Neuronal stem cell (in vitro differentiated cells): ENCODE data around the gene GRIN2A.

Source experiments
- DNase-seq: peaks from one replicate; pipeline ENCODE4 v3.0.0-alpha.2; 2013; ENCODE audit warnings: low spot score
- H2AFZ ChIP-seq: one replicate; pipeline ENCODE4 v1.6.1; 2013; ENCODE audit warnings: mild to moderate bottlenecking, low read length, inconsistent platforms
- H2AK5ac ChIP-seq: 2 replicates; pipeline ENCODE4 v1.6.1; 2013; ENCODE audit warnings: low read depth, mild to moderate bottlenecking, inconsistent platforms, low read length, moderate library complexity, mixed read lengths
- H2BK120ac ChIP-seq: 2 replicates; pipeline ENCODE4 v1.6.1; 2013; ENCODE audit warnings: low read depth, mild to moderate bottlenecking, inconsistent platforms, low read length, moderate library complexity, mixed read lengths
- H2BK12ac ChIP-seq: one replicate; pipeline ENCODE4 v1.6.1; 2013; ENCODE audit warnings: low read length, inconsistent platforms
- H2BK15ac ChIP-seq: 2 replicates; pipeline ENCODE4 v1.6.1; 2013; ENCODE audit warnings: mild to moderate bottlenecking, low read length, inconsistent platforms, mixed read lengths
- H2BK5ac ChIP-seq: one replicate; pipeline ENCODE4 v1.6.1; 2013; ENCODE audit warnings: inconsistent platforms, mild to moderate bottlenecking, low read length, moderate library complexity
- H3K14ac ChIP-seq: one replicate; pipeline ENCODE4 v1.6.1; 2013; ENCODE audit warnings: low read length, inconsistent platforms
- H3K18ac ChIP-seq: 2 replicates; pipeline ENCODE4 v1.6.1; 2013; ENCODE audit warnings: low read length, inconsistent platforms
- H3K23ac ChIP-seq: 2 replicates; pipeline ENCODE4 v1.6.1; 2013; ENCODE audit warnings: low read depth, mild to moderate bottlenecking, mixed read lengths, low read length, inconsistent platforms; ENCODE audit not compliant: poor library complexity
- H3K27ac ChIP-seq: replicated peaks from 3 replicates; pipeline ENCODE4 v1.5.1; 2013; ENCODE audit warnings: low read length, inconsistent platforms
- H3K27me3 ChIP-seq, 3 experiments: 2 replicates each; pipeline ENCODE4 v1.6.1; 2013; ENCODE audit warnings: low read length in 3 of 3, mild to moderate bottlenecking in 2 of 3, inconsistent platforms in 1 of 3, low read depth in 1 of 3, mixed read lengths in 1 of 3, moderate library complexity in 1 of 3; ENCODE audit not compliant: control insufficient read depth in 3 of 3, insufficient read depth in 3 of 3
- H3K36me3 ChIP-seq, 2 donors: replicated peaks in 1 of 2; 2 replicates each; pipeline ENCODE4 v1.6.1; 2013; ENCODE audit warnings: low read length in 2 of 2; ENCODE audit not compliant: control insufficient read depth in 2 of 2, insufficient read depth in 2 of 2
- H3K4ac ChIP-seq: 2 replicates; pipeline ENCODE4 v1.6.1; 2013; ENCODE audit warnings: inconsistent platforms, mild to moderate bottlenecking, low read length, moderate library complexity
- H3K4me1 ChIP-seq, 2 donors: 1 replicate in 1 of 2; 2 replicates in 1 of 2; pipeline ENCODE4 v1.6.1; 2013; ENCODE audit warnings: low read length in 2 of 2, low read depth in 1 of 2; ENCODE audit not compliant: control insufficient read depth in 2 of 2, insufficient read depth in 1 of 2
- H3K4me2 ChIP-seq: one replicate; pipeline ENCODE4 v1.6.1; 2013; ENCODE audit warnings: mild to moderate bottlenecking, low read length, inconsistent platforms; ENCODE audit not compliant: insufficient read depth, poor library complexity, severe bottlenecking
- H3K4me3 ChIP-seq, 2 donors: 2 replicates each; pipeline ENCODE4 v1.5.1; 2013; ENCODE audit warnings: low read length in 2 of 2, mild to moderate bottlenecking in 2 of 2, inconsistent platforms in 1 of 2, moderate library complexity in 1 of 2
- H3K79me1 ChIP-seq: one replicate; pipeline ENCODE4 v1.6.1; 2013; ENCODE audit warnings: low read depth, mild to moderate bottlenecking, inconsistent platforms, low read length, moderate library complexity
- H3K9ac ChIP-seq: one replicate; pipeline ENCODE4 v1.6.1; 2013; ENCODE audit warnings: mild to moderate bottlenecking, low read depth, low read length, inconsistent platforms; ENCODE audit not compliant: poor library complexity
- H3K9me3 ChIP-seq, 2 donors: replicated peaks in 1 of 2; 2 replicates each; pipeline versions ENCODE3 to v1.6.1; 2013; ENCODE audit warnings: low read length in 2 of 2, mild to moderate bottlenecking in 2 of 2, inconsistent platforms in 1 of 2, low read depth in 1 of 2, mixed read lengths in 1 of 2, moderate library complexity in 1 of 2; ENCODE audit not compliant: control insufficient read depth in 2 of 2, insufficient read depth in 1 of 2
- H4K8ac ChIP-seq: one replicate; pipeline ENCODE4 v1.6.1; 2013; ENCODE audit warnings: low read depth, mild to moderate bottlenecking, inconsistent platforms, low read length, moderate library complexity
- H4K91ac ChIP-seq: one replicate; pipeline ENCODE4 v1.6.1; 2013; ENCODE audit warnings: low read length, low read depth, mild to moderate bottlenecking, inconsistent platforms; ENCODE audit not compliant: poor library complexity
- WGBS, 2 donors: extraction: QIAGEN DNeasy Blood & Tissue Kit; methylation state at CpG; one replicate each; pipeline ENCODE4 v1.1.7; 2013; ENCODE audit warnings: missing lambda C conversion rate in 2 of 2, mixed read lengths in 1 of 2; ENCODE audit not compliant: insufficient read length in 2 of 2, insufficient replicate concordance in 1 of 2; ENCODE audit errors: extremely low coverage in 2 of 2; 5-methylcytosine and 5-hydroxymethylcytosine counted together

The GRIN2A gene

DNA sequence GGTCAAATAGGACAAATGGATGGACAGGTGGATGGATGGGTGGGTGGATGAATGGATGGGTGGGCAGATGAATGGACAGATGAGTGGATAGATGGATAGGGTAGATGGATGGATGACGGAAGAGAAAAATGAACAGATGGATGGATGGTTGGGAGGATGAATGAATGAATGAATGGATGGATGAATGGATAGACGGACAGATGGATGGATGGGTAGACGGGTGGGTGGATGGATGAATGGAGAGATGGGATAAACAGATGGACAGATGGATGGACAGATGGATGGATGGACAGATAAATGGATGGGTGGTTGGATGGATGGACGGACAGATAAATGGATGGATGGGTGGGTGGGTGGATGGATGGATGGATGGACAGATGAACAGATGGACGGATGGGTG, 232.8 kb downstream of the GRIN2A start:
- Histone ChIP-seq H2AK5ac (no peak overlapping the region), H2BK5ac (no peak overlapping the region), H3K79me1 (no peaks in the 10 kb centered on the region), H3K27me3 (no peaks in the 10 kb centered on the region), H3K4me1 (peaks cover 0 to 2% of the 10 kb centered on the region in 2 donors), H3K18ac (no peak overlapping the region), H2BK15ac (no peak overlapping the region), H3K9ac (no peak overlapping the region), H3K14ac (no peak overlapping the region), H2BK12ac (no peak overlapping the region), H2BK120ac (no peak overlapping the region), H3K9me3 (no peaks in the 10 kb centered on the region), H3K36me3 (no peaks in the 10 kb centered on the region), H3K23ac (no peak overlapping the region), H3K4me3 (no peak overlapping the region), H4K91ac (no peak overlapping the region), H2AFZ (no peak overlapping the region), H3K27ac (no peak overlapping the region), H4K8ac (no peak overlapping the region), H3K4ac (no peak overlapping the region), H3K4me2 (no peak overlapping the region)
- 100% methylated on average over 2 of the region's 5 CpGs; no CpG with 5 or more reads in 1 of the 2 donors for WGBS, 2 donors
- DNase-seq = no peak

DNA sequence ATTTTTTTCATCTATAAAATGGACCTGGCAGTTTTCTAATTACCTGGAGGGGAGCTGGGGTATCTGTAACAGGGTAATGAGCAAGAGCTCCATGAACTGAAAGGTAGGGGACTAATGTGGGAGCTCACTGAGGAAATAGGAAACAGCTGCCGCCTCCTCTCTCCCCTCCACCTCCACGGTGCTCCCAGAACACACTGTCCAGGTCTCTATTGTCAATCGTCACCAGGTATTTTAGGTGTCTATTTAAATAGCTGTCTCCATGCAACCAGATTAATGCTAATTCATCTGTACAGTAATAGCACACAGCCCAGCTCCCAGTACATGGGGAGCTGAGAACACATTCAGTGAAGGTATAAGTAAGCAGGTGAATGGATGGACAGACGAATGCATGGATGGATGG, 233.3 kb downstream of the GRIN2A start:
- Histone ChIP-seq H3K27me3 (no peaks in the 10 kb centered on the region), H3K9me3 (no peaks in the 10 kb centered on the region), H3K4me3 (no peak overlapping the region), H2AK5ac (no peak overlapping the region), H3K14ac (no peak overlapping the region), H2BK5ac (no peak overlapping the region), H3K9ac (no peak overlapping the region), H2BK12ac (no peak overlapping the region), H4K8ac (no peak overlapping the region), H3K4ac (no peak overlapping the region), H2BK120ac (no peak overlapping the region), H3K4me2 (no peak overlapping the region), H3K27ac (no peak overlapping the region), H3K23ac (no peak overlapping the region), H3K18ac (no peak overlapping the region), H3K79me1 (no peaks in the 10 kb centered on the region), H2AFZ (no peak overlapping the region), H2BK15ac (no peak overlapping the region), H3K36me3 (no peaks in the 10 kb centered on the region), H3K4me1 (peaks cover 0 to 2% of the 10 kb centered on the region in 2 donors), H4K91ac (no peak overlapping the region)
- WGBS, 2 donors = no CpG with 5 or more reads among the region's 4 CpGs
- no peak for DNase-seq

DNA sequence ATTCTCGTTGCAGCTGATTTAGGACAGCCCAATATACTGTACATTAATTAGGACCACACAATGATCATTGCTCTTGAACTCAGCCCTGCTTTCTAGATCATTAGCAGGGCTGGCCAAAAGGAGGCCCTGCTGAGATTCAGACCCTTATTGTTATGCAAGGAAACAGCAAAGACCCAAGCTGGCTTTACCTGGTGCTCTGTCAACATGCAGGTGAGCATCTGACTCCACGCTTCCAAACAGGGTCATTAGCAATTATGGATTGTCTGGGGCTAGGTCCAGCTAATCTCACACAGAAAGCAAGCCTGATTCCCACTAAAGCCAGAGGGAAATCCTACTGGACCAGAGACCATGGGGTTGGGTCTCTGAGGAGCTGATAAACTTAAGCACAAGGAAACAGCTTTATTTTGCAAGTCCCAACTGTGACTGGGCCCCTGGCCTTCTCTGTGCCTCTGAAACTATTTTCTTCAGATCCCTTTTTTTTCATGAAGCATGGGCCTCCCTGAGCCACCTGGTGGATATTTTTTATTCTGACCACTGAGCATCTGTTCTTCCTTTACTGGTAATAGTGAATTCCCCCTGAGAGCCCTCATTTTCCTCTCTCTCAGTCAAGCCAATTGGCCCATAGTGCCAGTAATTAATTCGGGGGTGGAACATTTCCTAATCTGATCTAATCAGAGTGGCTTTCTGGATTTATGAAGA, 236.1 kb downstream of the GRIN2A start:
- H3K18ac ChIP-seq = no peak overlapping the region
- no peak overlapping the region for H2BK12ac ChIP-seq
- no peak overlapping the region for H2AFZ ChIP-seq
- H3K27me3 ChIP-seq = no peaks in the 10 kb centered on the region
- H3K79me1 ChIP-seq = no peaks in the 10 kb centered on the region
- DNase-seq = no peak
- no peak overlapping the region for H3K4me2 ChIP-seq
- H2BK15ac ChIP-seq = no peak overlapping the region
- no peak overlapping the region for H3K27ac ChIP-seq
- no peak overlapping the region for H2BK120ac ChIP-seq
- no peak overlapping the region for H4K8ac ChIP-seq
- H3K9me3 ChIP-seq = no peaks in the 10 kb centered on the region
- H3K4me3 ChIP-seq = no peak overlapping the region
- H3K9ac ChIP-seq = no peak overlapping the region
- WGBS, 2 donors = no CpG with 5 or more reads among the region's 3 CpGs
- no peak overlapping the region for H2AK5ac ChIP-seq
- no peak overlapping the region for H3K23ac ChIP-seq
- no peaks in the 10 kb centered on the region for H3K36me3 ChIP-seq
- no peak overlapping the region for H3K4ac ChIP-seq
- no peak overlapping the region for H3K14ac ChIP-seq
- no peaks in the 10 kb centered on the region for H3K4me1 ChIP-seq
- H4K91ac ChIP-seq = no peak overlapping the region
- no peak overlapping the region for H2BK5ac ChIP-seq

DNA sequence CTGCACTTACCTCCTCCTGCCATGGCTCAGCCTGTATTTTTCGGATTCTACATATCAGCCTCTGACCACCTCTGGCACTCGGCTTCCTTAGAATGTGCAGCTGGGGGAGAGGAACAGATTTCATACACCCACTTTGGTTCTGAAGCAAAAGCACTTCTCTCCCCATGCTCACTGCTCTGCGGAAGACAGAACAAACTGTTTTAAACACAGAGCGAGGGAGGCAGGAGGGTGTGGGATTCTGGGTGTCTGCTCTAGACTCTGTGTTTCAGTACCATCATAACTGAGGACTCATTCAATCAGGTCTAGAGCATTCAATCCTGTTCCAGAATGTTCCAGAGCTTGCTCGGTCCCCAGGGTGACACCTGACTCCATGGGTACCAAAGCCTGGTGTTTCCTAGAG, 239.1 kb downstream of the GRIN2A start:
- Histone ChIP-seq H3K27ac (no peak overlapping the region), H3K14ac (no peak overlapping the region), H2BK120ac (no peak overlapping the region), H3K4me2 (no peak overlapping the region), H3K18ac (no peak overlapping the region), H4K8ac (no peak overlapping the region), H3K9me3 (no peaks in the 10 kb centered on the region), H3K9ac (no peak overlapping the region), H3K4me3 (no peak overlapping the region), H3K36me3 (no peaks in the 10 kb centered on the region), H3K27me3 (no peaks in the 10 kb centered on the region), H2AFZ (no peak overlapping the region), H2BK15ac (no peak overlapping the region), H2BK5ac (no peak overlapping the region), H3K79me1 (no peaks in the 10 kb centered on the region), H4K91ac (no peak overlapping the region), H2BK12ac (no peak overlapping the region), H3K4ac (no peak overlapping the region), H3K23ac (no peak overlapping the region), H3K4me1 (no peaks in the 10 kb centered on the region), H2AK5ac (no peak overlapping the region)
- no peak for DNase-seq
- no CpG with 5 or more reads among the region's 5 CpGs for WGBS, 2 donors
